ENCODE data around the gene IFNL3. TPM values are rescaled to one million over a fixed set of nuclear protein-coding genes. Genes with fewer than 3 reads are reported as not detected.

The IFNL3 gene
- total RNA-seq, 4 donors from 2014 or later, result not detected

DNA sequence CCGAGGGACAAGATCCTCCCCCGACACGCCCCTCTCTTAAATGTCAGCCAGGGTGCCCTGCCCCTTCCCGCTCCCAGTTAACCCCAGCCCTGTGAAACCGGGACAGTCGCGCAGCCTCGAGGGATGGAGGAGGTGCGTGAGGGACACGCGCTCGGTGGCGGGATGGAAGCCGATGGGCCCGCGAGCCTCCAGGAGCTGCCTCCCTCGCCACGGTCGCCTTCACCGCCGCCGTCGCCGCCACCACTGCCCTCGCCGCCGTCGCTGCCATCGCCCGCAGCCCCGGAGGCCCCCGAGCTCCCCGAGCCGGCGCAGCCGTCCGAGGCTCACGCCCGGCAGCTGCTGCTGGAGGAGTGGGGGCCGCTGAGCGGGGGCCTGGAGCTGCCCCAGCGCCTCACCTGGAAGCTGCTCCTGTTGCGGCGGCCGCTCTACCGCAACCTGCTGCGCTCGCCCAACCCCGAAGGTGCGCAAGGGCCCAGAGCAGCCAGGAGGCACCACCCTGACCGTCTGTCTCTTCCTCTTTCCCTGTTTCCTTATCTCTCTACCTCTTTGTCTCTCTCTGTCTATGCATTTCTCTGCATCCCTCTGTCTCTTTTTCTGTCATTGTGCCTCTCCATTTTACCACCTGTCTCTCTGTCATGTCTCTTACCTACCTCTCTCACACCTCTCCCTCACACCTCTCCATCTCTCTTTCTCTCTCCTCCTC is 47.8 kb downstream of the IFNL3 start, which contains the start of gene NCCRP1:
NCCRP1 (plus strand) TSS at position 105 of the 703 bp plus-strand sequence; CDS start at position 124, 19 bp downstream.
- Histone ChIP-seq H3K9me3 (no peaks in the 10 kb centered on the region), H3K4me1 (peaks cover 28% of the 10 kb centered on the region), H3K36me3 (no peaks in the 10 kb centered on the region), H3K27ac (peak within 1 kb of the TSS; percentile 36), H3K27me3 (peaks cover 61% of the 10 kb centered on the region), H3K4me3 (peak within 1 kb of the TSS; percentile 33)
- DNase-seq (ENCODE audit: low spot score in 2 of 2), result no peak
- no peak for TF ChIP-seq POLR2A (IDR thresholded peaks at IDR 0.05)
- WGBS, result 4% methylated on average over 42 of the region's 51 CpGs

DNA sequence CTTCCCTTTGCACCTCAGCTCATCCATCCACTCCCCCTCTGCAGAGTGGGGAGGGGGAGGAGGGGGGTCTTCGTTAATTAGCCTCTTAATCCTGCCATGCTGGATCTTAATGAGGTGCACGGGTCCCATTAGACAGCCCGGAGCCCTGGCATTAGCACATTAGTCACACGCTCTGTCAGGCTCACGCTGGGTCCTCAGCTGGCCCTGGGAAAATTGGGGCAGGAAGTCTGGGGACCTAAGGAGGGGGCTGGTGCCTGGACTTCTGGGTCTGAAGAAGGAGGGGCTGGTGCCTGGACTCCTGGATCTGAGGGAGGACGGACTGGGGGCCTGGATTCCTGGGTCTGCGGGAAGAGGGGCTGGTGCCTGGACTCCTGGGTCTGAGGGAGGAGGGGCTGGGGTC is 48.5 kb downstream of the IFNL3 start:
- H3K27ac ChIP-seq, result no peak overlapping the region
- TF ChIP-seq, protein P1, sequence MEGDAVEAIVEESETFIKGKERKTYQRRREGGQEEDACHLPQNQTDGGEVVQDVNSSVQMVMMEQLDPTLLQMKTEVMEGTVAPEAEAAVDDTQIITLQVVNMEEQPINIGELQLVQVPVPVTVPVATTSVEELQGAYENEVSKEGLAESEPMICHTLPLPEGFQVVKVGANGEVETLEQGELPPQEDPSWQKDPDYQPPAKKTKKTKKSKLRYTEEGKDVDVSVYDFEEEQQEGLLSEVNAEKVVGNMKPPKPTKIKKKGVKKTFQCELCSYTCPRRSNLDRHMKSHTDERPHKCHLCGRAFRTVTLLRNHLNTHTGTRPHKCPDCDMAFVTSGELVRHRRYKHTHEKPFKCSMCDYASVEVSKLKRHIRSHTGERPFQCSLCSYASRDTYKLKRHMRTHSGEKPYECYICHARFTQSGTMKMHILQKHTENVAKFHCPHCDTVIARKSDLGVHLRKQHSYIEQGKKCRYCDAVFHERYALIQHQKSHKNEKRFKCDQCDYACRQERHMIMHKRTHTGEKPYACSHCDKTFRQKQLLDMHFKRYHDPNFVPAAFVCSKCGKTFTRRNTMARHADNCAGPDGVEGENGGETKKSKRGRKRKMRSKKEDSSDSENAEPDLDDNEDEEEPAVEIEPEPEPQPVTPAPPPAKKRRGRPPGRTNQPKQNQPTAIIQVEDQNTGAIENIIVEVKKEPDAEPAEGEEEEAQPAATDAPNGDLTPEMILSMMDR (IDR thresholded peaks at IDR 0.05), result no peak
- TF ChIP-seq EP300 (IDR thresholded peaks at IDR 0.05) (no peak), POLR2A (IDR thresholded peaks at IDR 0.05) (no peak), POLR2AphosphoS5 (IDR thresholded peaks at IDR 0.05) (no peak)
- no peaks in the 10 kb centered on the region for H3K36me3 ChIP-seq
- WGBS, result 31% methylated on average over 7 of the region's 7 CpGs
- H3K27me3 ChIP-seq, result peaks cover 54% of the 10 kb centered on the region
- H3K4me1 ChIP-seq, result peaks cover 28% of the 10 kb centered on the region
- no peaks in the 10 kb centered on the region for H3K9me3 ChIP-seq
- H3K4me3 ChIP-seq, result no peak overlapping the region
- no peak for DNase-seq (ENCODE audit: low spot score in 2 of 2)

GRCh38 chr19:39195755-39196154 is 49.1 kb downstream of the IFNL3 start:
- Histone ChIP-seq H3K4me1 (peaks cover 28% of the 10 kb centered on the region), H3K27ac (no peak overlapping the region), H3K27me3 (peaks cover 50% of the 10 kb centered on the region), H3K4me3 (no peak overlapping the region), H3K9me3 (no peaks in the 10 kb centered on the region), H3K36me3 (no peaks in the 10 kb centered on the region)
- DNase-seq (ENCODE audit: low spot score in 2 of 2), result no peak
- WGBS, result 36% methylated on average over 8 of the region's 9 CpGs
- TF ChIP-seq EP300 (IDR thresholded peaks at IDR 0.05), result no peak
- TF ChIP-seq, protein P1 (IDR thresholded peaks at IDR 0.05), result no peak
- no peak for TF ChIP-seq POLR2AphosphoS5 (IDR thresholded peaks at IDR 0.05)
- no peak for TF ChIP-seq POLR2A (IDR thresholded peaks at IDR 0.05)

DNA sequence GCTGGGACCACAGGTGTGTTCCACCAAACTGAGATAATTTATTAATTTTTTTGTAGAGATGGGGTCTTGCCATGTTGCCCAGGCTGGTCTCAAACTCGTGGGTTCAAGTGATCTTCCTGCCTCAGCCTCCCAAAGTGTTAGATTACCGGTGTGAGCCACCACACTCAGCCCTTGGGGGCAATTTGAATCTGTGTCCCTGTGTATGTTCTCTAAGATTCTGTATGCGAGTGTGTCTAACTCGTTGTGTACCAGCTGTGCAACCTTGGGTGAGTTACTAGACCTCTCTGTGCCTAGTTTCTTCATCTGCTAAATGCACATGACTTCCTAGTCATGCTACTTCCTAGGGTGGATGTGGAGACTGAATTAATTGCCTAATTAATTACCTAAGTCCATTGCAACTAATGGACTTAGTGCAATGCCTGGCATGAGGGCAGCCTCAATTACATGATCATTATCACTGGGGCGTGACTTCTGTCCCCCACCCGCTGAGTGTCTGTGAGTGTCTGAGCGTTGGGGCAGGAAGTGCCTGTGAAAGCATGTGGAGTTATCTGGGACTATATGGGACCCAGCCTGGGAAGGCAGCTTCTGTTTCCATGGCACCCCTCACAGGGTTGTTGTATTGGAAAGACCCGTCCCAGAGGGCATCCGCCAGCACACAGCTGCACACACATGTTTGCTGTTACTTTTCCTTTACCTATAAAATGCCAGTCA is 49.8 kb downstream of the IFNL3 start:
- H3K9me3 ChIP-seq, result no peaks in the 10 kb centered on the region
- H3K27ac ChIP-seq, result no peak overlapping the region
- TF ChIP-seq POLR2AphosphoS5 (IDR thresholded peaks at IDR 0.05) (no peak), EP300 (IDR thresholded peaks at IDR 0.05) (no peak), POLR2A (IDR thresholded peaks at IDR 0.05) (no peak)
- TF ChIP-seq, protein P1 (IDR thresholded peaks at IDR 0.05), result no peak
- no peak overlapping the region for H3K4me3 ChIP-seq
- peaks cover 28% of the 10 kb centered on the region for H3K4me1 ChIP-seq
- WGBS, result 44% methylated on average over 9 of the region's 9 CpGs
- H3K27me3 ChIP-seq, result peaks cover 42% of the 10 kb centered on the region
- DNase-seq (ENCODE audit: low spot score in 2 of 2), result no peak
- H3K36me3 ChIP-seq, result no peaks in the 10 kb centered on the region

DNA sequence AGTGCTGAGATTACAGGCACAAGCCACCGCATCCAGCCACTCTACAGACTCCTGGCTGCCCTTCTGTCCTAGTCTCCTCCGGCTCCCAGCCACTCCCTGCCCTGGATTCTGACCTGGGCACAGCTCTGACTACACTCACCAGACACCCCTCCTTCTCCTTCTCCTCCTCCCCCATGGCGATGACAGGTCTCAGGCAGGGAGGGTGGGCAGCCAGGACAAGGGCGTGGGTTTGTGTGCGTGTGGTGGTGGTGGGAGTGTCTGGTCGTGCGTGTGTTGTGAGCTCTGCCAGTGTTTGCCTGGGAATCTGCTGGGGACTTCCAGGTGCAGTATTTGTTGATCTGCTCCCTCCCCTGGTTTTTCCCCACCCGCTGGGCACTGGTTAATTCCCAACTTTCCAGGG is 51.0 kb downstream of the IFNL3 start:
- TF ChIP-seq POLR2AphosphoS5 (IDR thresholded peaks at IDR 0.05) (no peak), EP300 (IDR thresholded peaks at IDR 0.05) (no peak), POLR2A (IDR thresholded peaks at IDR 0.05) (no peak)
- TF ChIP-seq, protein P1 (IDR thresholded peaks at IDR 0.05), result no peak
- Histone ChIP-seq H3K36me3 (no peaks in the 10 kb centered on the region), H3K27me3 (peaks cover 37% of the 10 kb centered on the region), H3K4me3 (no peak overlapping the region), H3K9me3 (no peaks in the 10 kb centered on the region), H3K27ac (no peak overlapping the region), H3K4me1 (peaks cover 28% of the 10 kb centered on the region)
- WGBS, result 23% methylated on average over 8 of the region's 8 CpGs
- DNase-seq (ENCODE audit: low spot score in 2 of 2), result no peak

Other genes with a start within 250 kb of the IFNL3 start
- 10 to 100 TPM; 12.0 to 37.9 (median 26.1) TPM for gene FBXO27, start 212.5 kb downstream of the IFNL3 start, total RNA-seq
- gene ACP7, start 160.6 kb downstream of the IFNL3 start, total RNA-seq, result 10 to 100 TPM; 15.0 to 24.1 (median 18.0) TPM
- gene PAK4, start 119.2 kb downstream of the IFNL3 start, total RNA-seq, result 10 to 100 TPM; 20.7 to 25.3 (median 23.6) TPM
- gene NCCRP1, start 48.0 kb downstream of the IFNL3 start, total RNA-seq, result 100 to 1,000 TPM in 3 of 4 donors, 10 to 100 TPM in 1; 32.7 to 420 (median 277) TPM
- not detected for gene SYCN, start 40.7 kb downstream of the IFNL3 start, total RNA-seq
- not detected for gene IFNL4, start 3.9 kb upstream of the IFNL3 start, total RNA-seq
- not detected for gene IFNL2, start 23.4 kb upstream of the IFNL3 start, total RNA-seq
- gene IFNL1, start 51.4 kb upstream of the IFNL3 start, total RNA-seq, result not detected
- 1 to 10 TPM; 1.4 to 2.9 (median 2.0) TPM for gene LRFN1, start 75.9 kb upstream of the IFNL3 start, total RNA-seq
- gene GMFG, start 91.0 kb upstream of the IFNL3 start, total RNA-seq, result 10 to 100 TPM in 1 of 4 donors, 1 to 10 TPM in 3; 1.9 to 16.2 (median 5.8) TPM
- gene SAMD4B, start 97.4 kb upstream of the IFNL3 start, total RNA-seq, result 100 to 1,000 TPM; 104 to 166 (median 113) TPM
- gene PAF1, start 146.1 kb upstream of the IFNL3 start, total RNA-seq, result 10 to 100 TPM; 24.8 to 42.4 (median 35.4) TPM
- gene MED29, start 146.4 kb upstream of the IFNL3 start, total RNA-seq, result 10 to 100 TPM; 36.3 to 57.8 (median 48.0) TPM
- 100 to 1,000 TPM; 426 to 850 (median 540) TPM for gene ZFP36, start 161.8 kb upstream of the IFNL3 start, total RNA-seq
- gene PLEKHG2, start 167.7 kb upstream of the IFNL3 start, total RNA-seq, result 10 to 100 TPM in 1 of 4 donors, 1 to 10 TPM in 3; 6.4 to 29.9 (median 7.7) TPM
- gene RPS16, start 190.9 kb upstream of the IFNL3 start, total RNA-seq, result 1,000 to 10,000 TPM; 1,096 to 2,035 (median 1,787) TPM
- gene SUPT5H, start 200.6 kb upstream of the IFNL3 start, total RNA-seq, result 100 to 1,000 TPM in 1 of 4 donors, 10 to 100 TPM in 3; 59.4 to 135 (median 75.4) TPM
- 10 to 100 TPM; 44.9 to 57.9 (median 50.6) TPM for gene TIMM50, start 235.8 kb upstream of the IFNL3 start, total RNA-seq

Data from suprapubic skin (tissue), 4 donors.